ENCODE results near the gene TANC1. TPM values are rescaled to one million over a fixed set of nuclear protein-coding genes. Genes with fewer than 3 reads are reported as not detected.

Gene TANC1
- polyA plus RNA-seq, 1 donor from 2014 or later = 0.37 TPM

DNA sequence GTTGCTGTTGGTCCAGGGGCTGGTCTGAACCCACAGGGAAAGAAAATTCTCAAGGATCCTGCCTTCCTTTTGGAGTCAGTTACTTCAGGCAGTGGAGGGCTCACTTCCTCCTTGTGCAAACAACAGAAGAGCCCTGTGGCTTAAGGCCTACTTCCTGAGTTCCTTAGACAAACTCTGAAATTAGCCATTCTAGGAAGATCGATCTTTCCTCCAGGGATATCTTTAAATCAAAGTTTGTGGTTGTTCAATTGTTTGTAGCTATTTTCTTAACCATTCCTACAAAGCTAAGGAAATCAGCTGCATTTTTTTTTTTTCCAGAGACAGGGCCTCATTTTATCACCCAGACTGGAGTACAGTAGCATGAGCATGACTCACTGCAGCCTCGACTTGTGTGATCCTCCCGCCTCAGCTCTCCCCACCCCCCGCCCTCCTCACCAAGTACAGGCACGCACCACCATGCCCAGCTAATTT is 156.0 kb downstream of the TANC1 start:
- Histone ChIP-seq H3K4me3 (ENCODE audit: low read length) (no peak overlapping the region), H3K27ac (ENCODE audit: low read length) (no peak overlapping the region), H4K20me1 (ENCODE audit: insufficient read depth) (no peaks in the 10 kb centered on the region), H3K9me3 (ENCODE audit: low read length) (no peaks in the 10 kb centered on the region), H3K4me2 (ENCODE audit: low read length) (no peak overlapping the region), H3K9me2 (ENCODE audit: insufficient read depth, low read length) (no peaks in the 10 kb centered on the region), H3K36me3 (ENCODE audit: insufficient read depth, low read length) (no peaks in the 10 kb centered on the region), H2AFZ (ENCODE audit: low read depth, low read length) (no peak overlapping the region), H3K9ac (ENCODE audit: low read length) (no peak overlapping the region), H3K27me3 (ENCODE audit: insufficient read depth, low read depth, low read length) (no peaks in the 10 kb centered on the region), H3K79me2 (replicated peaks; ENCODE audit: insufficient read depth, low read length) (no peaks in the 10 kb centered on the region), H3F3A (ENCODE audit: insufficient read depth, low read length, poor library complexity, severe bottlenecking) (no peaks in the 10 kb centered on the region)
- TF ChIP-seq, protein P1, sequence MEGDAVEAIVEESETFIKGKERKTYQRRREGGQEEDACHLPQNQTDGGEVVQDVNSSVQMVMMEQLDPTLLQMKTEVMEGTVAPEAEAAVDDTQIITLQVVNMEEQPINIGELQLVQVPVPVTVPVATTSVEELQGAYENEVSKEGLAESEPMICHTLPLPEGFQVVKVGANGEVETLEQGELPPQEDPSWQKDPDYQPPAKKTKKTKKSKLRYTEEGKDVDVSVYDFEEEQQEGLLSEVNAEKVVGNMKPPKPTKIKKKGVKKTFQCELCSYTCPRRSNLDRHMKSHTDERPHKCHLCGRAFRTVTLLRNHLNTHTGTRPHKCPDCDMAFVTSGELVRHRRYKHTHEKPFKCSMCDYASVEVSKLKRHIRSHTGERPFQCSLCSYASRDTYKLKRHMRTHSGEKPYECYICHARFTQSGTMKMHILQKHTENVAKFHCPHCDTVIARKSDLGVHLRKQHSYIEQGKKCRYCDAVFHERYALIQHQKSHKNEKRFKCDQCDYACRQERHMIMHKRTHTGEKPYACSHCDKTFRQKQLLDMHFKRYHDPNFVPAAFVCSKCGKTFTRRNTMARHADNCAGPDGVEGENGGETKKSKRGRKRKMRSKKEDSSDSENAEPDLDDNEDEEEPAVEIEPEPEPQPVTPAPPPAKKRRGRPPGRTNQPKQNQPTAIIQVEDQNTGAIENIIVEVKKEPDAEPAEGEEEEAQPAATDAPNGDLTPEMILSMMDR (IDR thresholded peaks at IDR 0.05; ENCODE audit: poor library complexity, severe bottlenecking) = no peak
- TF ChIP-seq, protein P2, sequence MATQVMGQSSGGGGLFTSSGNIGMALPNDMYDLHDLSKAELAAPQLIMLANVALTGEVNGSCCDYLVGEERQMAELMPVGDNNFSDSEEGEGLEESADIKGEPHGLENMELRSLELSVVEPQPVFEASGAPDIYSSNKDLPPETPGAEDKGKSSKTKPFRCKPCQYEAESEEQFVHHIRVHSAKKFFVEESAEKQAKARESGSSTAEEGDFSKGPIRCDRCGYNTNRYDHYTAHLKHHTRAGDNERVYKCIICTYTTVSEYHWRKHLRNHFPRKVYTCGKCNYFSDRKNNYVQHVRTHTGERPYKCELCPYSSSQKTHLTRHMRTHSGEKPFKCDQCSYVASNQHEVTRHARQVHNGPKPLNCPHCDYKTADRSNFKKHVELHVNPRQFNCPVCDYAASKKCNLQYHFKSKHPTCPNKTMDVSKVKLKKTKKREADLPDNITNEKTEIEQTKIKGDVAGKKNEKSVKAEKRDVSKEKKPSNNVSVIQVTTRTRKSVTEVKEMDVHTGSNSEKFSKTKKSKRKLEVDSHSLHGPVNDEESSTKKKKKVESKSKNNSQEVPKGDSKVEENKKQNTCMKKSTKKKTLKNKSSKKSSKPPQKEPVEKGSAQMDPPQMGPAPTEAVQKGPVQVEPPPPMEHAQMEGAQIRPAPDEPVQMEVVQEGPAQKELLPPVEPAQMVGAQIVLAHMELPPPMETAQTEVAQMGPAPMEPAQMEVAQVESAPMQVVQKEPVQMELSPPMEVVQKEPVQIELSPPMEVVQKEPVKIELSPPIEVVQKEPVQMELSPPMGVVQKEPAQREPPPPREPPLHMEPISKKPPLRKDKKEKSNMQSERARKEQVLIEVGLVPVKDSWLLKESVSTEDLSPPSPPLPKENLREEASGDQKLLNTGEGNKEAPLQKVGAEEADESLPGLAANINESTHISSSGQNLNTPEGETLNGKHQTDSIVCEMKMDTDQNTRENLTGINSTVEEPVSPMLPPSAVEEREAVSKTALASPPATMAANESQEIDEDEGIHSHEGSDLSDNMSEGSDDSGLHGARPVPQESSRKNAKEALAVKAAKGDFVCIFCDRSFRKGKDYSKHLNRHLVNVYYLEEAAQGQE (IDR thresholded peaks at IDR 0.05; ENCODE audit: borderline replicate concordance) = no peak
- TF ChIP-seq RAD21 (conservative IDR thresholded peaks at IDR 0.05) (no peak), SMC3 (conservative IDR thresholded peaks at IDR 0.05; ENCODE audit: poor library complexity) (no peak), TAF1 (IDR thresholded peaks at IDR 0.05; ENCODE audit: low read depth) (no peak), EP300 (conservative IDR thresholded peaks at IDR 0.05; ENCODE audit: poor library complexity, severe bottlenecking) (no peak), EZH2 (IDR thresholded peaks at IDR 0.05; ENCODE audit: borderline replicate concordance, insufficient read depth, low read length, poor library complexity, severe bottlenecking) (no peak), POLR2AphosphoS5 (IDR thresholded peaks at IDR 0.05) (no peak), MXI1 (conservative IDR thresholded peaks at IDR 0.05; ENCODE audit: poor library complexity, severe bottlenecking) (no peak)

DNA sequence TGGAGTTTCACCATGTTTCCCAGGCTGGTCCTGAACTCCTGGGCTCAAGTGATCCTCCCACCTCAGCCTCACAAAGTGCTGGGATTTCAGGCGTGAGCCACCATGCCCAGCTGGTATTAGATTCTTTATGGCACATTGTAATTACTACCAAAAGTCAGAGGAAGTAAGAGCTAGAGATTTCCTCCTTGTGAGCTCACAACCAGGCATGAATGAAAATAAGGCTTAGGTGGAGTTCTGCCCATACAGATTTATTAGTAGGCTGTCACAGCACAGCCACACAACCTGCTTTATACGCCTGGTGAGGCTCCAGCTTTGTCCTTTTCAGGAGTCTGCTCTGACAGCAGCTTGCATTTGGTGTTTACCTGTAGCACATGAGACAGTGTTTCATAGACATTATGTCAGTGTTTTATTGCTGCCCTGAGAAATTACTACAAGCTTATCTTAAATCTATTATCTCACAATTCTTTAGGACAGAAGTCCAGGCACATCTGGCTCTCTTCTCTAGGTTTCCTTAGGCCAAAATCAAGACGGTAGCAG is 156.6 kb downstream of the TANC1 start:
- Histone ChIP-seq H3K79me2 (replicated peaks; ENCODE audit: insufficient read depth, low read length) (no peaks in the 10 kb centered on the region), H3K9ac (ENCODE audit: low read length) (no peak overlapping the region), H3K9me3 (ENCODE audit: low read length) (no peaks in the 10 kb centered on the region), H2AFZ (ENCODE audit: low read depth, low read length) (no peak overlapping the region), H3K4me2 (ENCODE audit: low read length) (no peak overlapping the region), H3K27me3 (ENCODE audit: insufficient read depth, low read depth, low read length) (no peaks in the 10 kb centered on the region), H3F3A (ENCODE audit: insufficient read depth, low read length, poor library complexity, severe bottlenecking) (no peaks in the 10 kb centered on the region), H3K36me3 (ENCODE audit: insufficient read depth, low read length) (no peaks in the 10 kb centered on the region), H4K20me1 (ENCODE audit: insufficient read depth) (no peaks in the 10 kb centered on the region), H3K27ac (ENCODE audit: low read length) (no peak overlapping the region), H3K9me2 (ENCODE audit: insufficient read depth, low read length) (no peaks in the 10 kb centered on the region), H3K4me3 (ENCODE audit: low read length) (no peak overlapping the region)
- TF ChIP-seq MXI1 (conservative IDR thresholded peaks at IDR 0.05; ENCODE audit: poor library complexity, severe bottlenecking) = no peak
- no peak for TF ChIP-seq SMC3 (conservative IDR thresholded peaks at IDR 0.05; ENCODE audit: poor library complexity)
- no peak for TF ChIP-seq RAD21 (conservative IDR thresholded peaks at IDR 0.05)
- no peak for TF ChIP-seq POLR2AphosphoS5 (IDR thresholded peaks at IDR 0.05)
- TF ChIP-seq, protein P1 (IDR thresholded peaks at IDR 0.05; ENCODE audit: poor library complexity, severe bottlenecking) = no peak
- TF ChIP-seq EZH2 (IDR thresholded peaks at IDR 0.05; ENCODE audit: borderline replicate concordance, insufficient read depth, low read length, poor library complexity, severe bottlenecking) = no peak
- TF ChIP-seq, protein P2 (IDR thresholded peaks at IDR 0.05; ENCODE audit: borderline replicate concordance) = no peak
- TF ChIP-seq EP300 (conservative IDR thresholded peaks at IDR 0.05; ENCODE audit: poor library complexity, severe bottlenecking) = no peak
- no peak for TF ChIP-seq TAF1 (IDR thresholded peaks at IDR 0.05; ENCODE audit: low read depth)

Data from neural cell (in vitro differentiated cells).